K562 (cell line): ENCODE measurements around the gene HSPB6. TPM values are rescaled to one million over a fixed set of nuclear protein-coding genes. Genes with fewer than 3 reads are reported as not detected.

Experiments
- ATAC-seq: fragments of 200-7000 bp; cut with Tn5 transposase; 3 replicates; pipeline ENCODE4 v1.9.1; 2020; ENCODE audit warnings: moderate library complexity
- BruUV-seq: library from RNA; stranded (reverse); fragments of 400-500 nt; replicated peaks from 2 replicates; lab custom pipeline; 2021; lab: Mats Ljungman, UMichigan
- CTCF ChIA-PET: fragments of 300-600 bp; formaldehyde crosslinking; extraction: SDS; loops from one replicate; lab custom pipeline; 2021; ENCODE audit warnings: low intra/inter-chr PET ratio; lab: Yijun Ruan, JAX
- POLR2A ChIA-PET: fragments of 300-600, 350-650 bp; sonication (Branson Sonifier 250); formaldehyde crosslinking; extraction: SDS; loops from one replicate; lab custom pipeline; 2021; ENCODE audit warnings: antibody characterized with exemption, inconsistent platforms; lab: Yijun Ruan, JAX
- DNase-seq, 4 experiments: peaks; one replicate each; pipeline versions ENCODE4 v3.0.0 to v3.0.0-alpha.2; 2011 to 2018; ENCODE audit warnings: low spot score in 3 of 4, mixed read lengths in 3 of 4; ENCODE audit errors: extremely low read depth in 1 of 4
- FAIRE-seq: peaks from 2 replicates; lab custom pipeline; 2011; peaks lifted over from hg19 to GRCh38; lab: Jason Lieb, UNC
- H2AFZ ChIP-seq: 2 replicates; pipeline ENCODE4 v1.6.0; 2011; ENCODE audit warnings: low read depth, low read length, control low read depth, inconsistent platforms
- H3K27ac ChIP-seq: fragments of 200-600 bp; 3 replicates; pipeline ENCODE4 v1.8.0; 2011; ENCODE audit warnings: low read depth, mild to moderate bottlenecking, control low read depth, inconsistent platforms, low read length, moderate library complexity, mixed read lengths; ENCODE audit errors: extremely low read depth
- H3K27me3 ChIP-seq, 2 experiments: fragments of 300-600 bp in 1 of 2; 2 replicates in 1 of 2; 3 replicates in 1 of 2; pipeline versions ENCODE4 v1.6.0 to v1.8.0; 2011; ENCODE audit warnings: inconsistent platforms in 2 of 2, low read length in 2 of 2, mild to moderate bottlenecking in 1 of 2, mixed read lengths in 1 of 2, moderate library complexity in 1 of 2; ENCODE audit not compliant: control insufficient read depth in 2 of 2, insufficient read depth in 2 of 2
- H3K36me3 ChIP-seq: fragments of 300-600 bp; 3 replicates; pipeline ENCODE4 v1.8.0; 2011; ENCODE audit warnings: mild to moderate bottlenecking, low read length, inconsistent platforms; ENCODE audit not compliant: control insufficient read depth, insufficient read depth
- H3K4me1 ChIP-seq, 2 experiments: fragments of 200-600 bp in 1 of 2; replicated peaks in 1 of 2; 2 replicates in 1 of 2; 3 replicates in 1 of 2; pipeline versions ENCODE4 v1.5.1 to v1.8.0; 2011; ENCODE audit warnings: inconsistent platforms in 2 of 2, low read length in 2 of 2, mild to moderate bottlenecking in 1 of 2, mixed read lengths in 1 of 2, moderate library complexity in 1 of 2; ENCODE audit not compliant: control insufficient read depth in 2 of 2, insufficient read depth in 2 of 2
- H3K4me2 ChIP-seq: 2 replicates; pipeline ENCODE4 v1.6.1; 2011; ENCODE audit warnings: low read length, control low read depth, inconsistent platforms, mixed read lengths; ENCODE audit not compliant: insufficient read depth
- H3K4me3 ChIP-seq: fragments of 200-600 bp; sonication (generic), shearing (Covaris generic); 2 replicates; pipeline ENCODE4 v1.5.1; 2016; ENCODE audit warnings: control low read depth, inconsistent platforms
- H3K79me2 ChIP-seq: fragments of 200-600 bp; 3 replicates; pipeline ENCODE4 v1.8.0; 2011; ENCODE audit warnings: low read length, inconsistent platforms; ENCODE audit not compliant: control insufficient read depth, insufficient read depth
- H3K9ac ChIP-seq, 2 experiments: 2 replicates each; pipeline versions ENCODE4 v1.6.0 to v1.6.1; 2011; ENCODE audit warnings: low read depth in 2 of 2, low read length in 2 of 2, control low read depth in 1 of 2, inconsistent platforms in 1 of 2, mild to moderate bottlenecking in 1 of 2, mixed read lengths in 1 of 2; ENCODE audit not compliant: insufficient read depth in 1 of 2
- H3K9me1 ChIP-seq: one replicate; pipeline ENCODE4 v1.6.0; 2011; ENCODE audit warnings: inconsistent platforms, mild to moderate bottlenecking, low read length, moderate library complexity; ENCODE audit not compliant: control insufficient read depth, insufficient read depth
- H3K9me3 ChIP-seq: replicated peaks from 2 replicates; pipeline ENCODE4 v1.5.1; 2011; ENCODE audit warnings: low read depth, low read length, inconsistent platforms; ENCODE audit not compliant: control insufficient read depth, insufficient read depth
- H4K20me1 ChIP-seq: replicated peaks from 2 replicates; pipeline ENCODE4 v1.6.1; 2011; ENCODE audit warnings: low read length, inconsistent platforms, mixed read lengths; ENCODE audit not compliant: control insufficient read depth, insufficient read depth
- GABPB2 ChIP-seq: fragments of 250-450 bp; sonication (Bioruptor Pico); conservative IDR thresholded peaks from 2 replicates; pipeline ENCODE4 v1.5.1; 2021; ENCODE audit warnings: mild to moderate bottlenecking
- MED1 ChIP-seq: sonication (generic); formaldehyde crosslinking; IDR thresholded peaks from 2 replicates; pipeline ENCODE4 v1.8.1; 2023; ENCODE audit warnings: missing genetic modification reagents, borderline replicate concordance
- POLR2G ChIP-seq: fragments of 200-400 bp; formaldehyde crosslinking; IDR thresholded peaks from 2 replicates; pipeline ENCODE4 v1.6.1; 2017; ENCODE audit warnings: low read depth, mild to moderate bottlenecking, antibody characterized with exemption, low read length, moderate library complexity
- ZNF133 ChIP-seq: fragments of 250-450 bp; sonication (Bioruptor Pico); IDR thresholded peaks from 2 replicates; pipeline ENCODE4 v1.4.0; 2020; ENCODE audit warnings: mild to moderate bottlenecking
- WGBS: fragments of 100-300 bp; shearing (Covaris generic); methylation state at CpG from one replicate; pipeline ENCODE4 v1.1.6; 2016; ENCODE audit warnings: low coverage, mixed read lengths; ENCODE audit not compliant: insufficient coverage; ENCODE audit errors: missing lambda C conversion rate; 5-methylcytosine and 5-hydroxymethylcytosine counted together
- in situ Hi-C: fragments of 300-500 bp; cut with MboI; formaldehyde crosslinking; loops from 4 replicates; pipeline ENCODE4 v1.15.0; 2018; ENCODE audit warnings: inconsistent platforms, mixed read lengths
- intact Hi-C: fragments of 100-400 bp; cut with micrococcal nuclease; formaldehyde crosslinking; loops from 2 replicates; pipeline ENCODE4 v1.14.2; 2022
- polyA plus RNA-seq, 8 experiments: library from polyadenylated mRNA; depleted of rRNA in 4 of 8; stranded (reverse) in 5 of 8; unstranded in 3 of 8; fragments of >200 nt; fragmentation: Nextera tagmentation in 2 of 8; fragmentation: Illumina TruSeq in 1 of 8; extraction: Ambion mirVana in 2 of 8; extraction: Trizol in 1 of 8; gene quantifications; 2 replicates each; pipeline versions ENCODE4 v1.2.1 to v1.2.3, GENCODE V29; 2011 to 2014; ENCODE audit warnings: inconsistent platforms in 1 of 8, missing spikeins in 1 of 8
- total RNA-seq, 7 experiments: library from RNA; depleted of rRNA in 6 of 7; stranded (reverse); fragments of >200 nt in 6 of 7; fragmentation: Illumina TruSeq in 2 of 7; extraction: Trizol in 2 of 7; gene quantifications; 2 replicates each; pipeline versions ENCODE4 v1.2.1 to v1.2.3, GENCODE V29; 2011 to 2021; ENCODE audit warnings: low replicate concordance in 1 of 7
- TF ChIP-seq, protein P1 (sequence below), 2 experiments: fragments of 450-650 bp; conservative IDR thresholded peaks; 2 replicates each; pipeline ENCODE4 v1.6.1; 2017; ENCODE audit warnings: mild to moderate bottlenecking in 2 of 2, moderate library complexity in 2 of 2
- TF ChIP-seq, protein P2 (sequence below), 2 experiments: fragments of 450-650 bp in 1 of 2; sonication (generic) in 1 of 2; formaldehyde crosslinking in 1 of 2; IDR thresholded peaks in 1 of 2; conservative IDR thresholded peaks in 1 of 2; 2 replicates each; pipeline versions ENCODE4 v1.6.1 to v1.8.1; 2016 to 2023; ENCODE audit warnings: mild to moderate bottlenecking in 2 of 2, moderate library complexity in 2 of 2, inconsistent platforms in 1 of 2, missing genetic modification reagents in 1 of 2

The HSPB6 gene
- total and polyA plus RNA-seq, 9 of the 15 experiments (the other 6 are each of a cell fraction or from before 2014, with no cell fraction given): 0.55 TPM; not detected in 8

DNA sequence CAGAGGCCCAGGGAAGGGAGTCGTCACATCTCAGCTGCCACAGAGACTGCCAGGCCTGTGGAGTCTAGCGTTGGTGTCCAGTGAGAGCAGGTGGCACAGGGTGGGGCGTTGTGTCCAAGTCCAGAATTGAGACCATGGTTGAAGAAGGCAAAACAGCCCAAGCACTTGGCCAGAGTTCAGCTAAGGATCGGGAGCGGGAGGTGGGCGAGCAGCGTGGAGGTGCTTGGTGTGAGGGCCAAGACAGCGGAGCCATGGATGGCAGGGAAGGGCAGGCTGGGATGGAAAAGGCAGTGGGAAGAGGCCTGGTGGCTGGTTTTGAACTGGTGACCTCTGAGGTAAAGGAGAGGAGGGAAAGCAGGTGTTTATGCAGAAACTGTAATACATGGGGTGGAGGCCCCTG lies 22.6 kb downstream of the HSPB6 start:
- WGBS: 91% methylated on average over 8 of the region's 8 CpGs
- Histone ChIP-seq H3K9me1 (no peaks in the 10 kb centered on the region), H3K4me3 (no peak overlapping the region), H3K27me3 (no peaks in the 10 kb centered on the region), H3K4me2 (no peak overlapping the region), H3K27ac (no peak overlapping the region), H3K79me2 (no peaks in the 10 kb centered on the region), H3K36me3 (peaks cover 97% of the 10 kb centered on the region; the same call in 2 of the 3 replicates), H4K20me1 (no peaks in the 10 kb centered on the region), H3K9me3 (no peaks in the 10 kb centered on the region), H3K9ac (no peak overlapping the region), H3K4me1 (peaks cover 0 to 17% of the 10 kb centered on the region in 2 experiments; a peak in 2 of 5 replicates), H2AFZ (no peak overlapping the region)
- CTCF ChIA-PET: no interaction called here
- no peak for FAIRE-seq
- no peak for TF ChIP-seq ZNF133 (CRISPR knock-in tag)
- TF ChIP-seq POLR2G: peak; percentile 54; the same call in 1 of the 2 replicates
- no peak for ATAC-seq
- no peak for DNase-seq
- intact Hi-C loops (no loop called here), in situ Hi-C loops (no loop called here)
- no TSS peak for BruUV-seq
- POLR2A ChIA-PET: interaction anchor here (0.6 to 0.9 kb wide), 2 partner anchors 11 to 272 kb away, joined by 3 to 5 read pairs; no protein-coding TSS in a partner anchor

DNA sequence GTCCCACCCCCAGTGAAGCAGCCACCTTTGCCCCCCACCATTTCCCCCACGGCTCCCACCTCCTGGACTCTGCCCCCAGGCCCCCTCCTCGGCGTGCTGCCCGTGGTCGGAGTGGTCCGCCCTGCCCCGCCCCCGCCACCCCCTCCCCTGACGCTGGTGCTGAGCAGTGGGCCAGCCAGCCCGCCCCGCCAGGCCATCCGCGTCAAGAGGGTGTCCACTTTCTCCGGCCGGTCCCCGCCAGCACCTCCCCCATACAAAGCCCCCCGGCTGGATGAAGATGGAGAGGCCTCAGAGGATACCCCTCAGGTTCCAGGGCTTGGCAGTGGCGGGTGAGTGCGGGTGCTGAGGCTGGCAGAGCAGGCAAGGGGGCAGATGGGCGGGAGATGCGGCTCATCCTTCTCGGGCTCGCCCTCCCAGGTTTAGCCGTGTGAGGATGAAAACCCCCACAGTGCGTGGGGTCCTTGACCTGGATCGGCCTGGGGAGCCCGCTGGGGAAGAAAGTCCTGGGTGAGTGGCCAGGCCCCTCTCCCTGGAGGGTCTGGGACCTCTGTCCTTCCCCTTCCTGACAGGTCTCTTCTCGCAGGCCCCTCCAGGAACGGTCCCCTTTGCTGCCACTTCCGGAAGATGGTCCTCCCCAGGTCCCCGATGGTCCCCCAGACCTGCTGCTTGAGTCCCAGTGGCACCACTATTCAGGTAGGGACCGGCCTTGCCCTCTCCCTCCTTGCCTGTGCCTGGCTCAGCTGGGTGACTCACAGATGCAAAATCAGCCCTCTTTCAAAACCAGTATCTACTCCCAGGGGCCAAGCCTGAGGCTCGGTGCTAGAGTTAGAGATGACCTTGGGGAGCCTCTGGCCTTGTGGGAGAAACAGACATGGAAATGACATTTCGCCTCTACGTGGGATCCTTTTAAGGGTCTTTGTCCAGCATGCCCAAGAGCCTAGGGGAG lies 23.4 kb downstream of the HSPB6 start:
- no peaks in the 10 kb centered on the region for H3K9me3 ChIP-seq
- in situ Hi-C loops: no loop called here
- intact Hi-C loops: no loop called here
- no peaks in the 10 kb centered on the region for H3K9me1 ChIP-seq
- no peak for DNase-seq
- no peak overlapping the region for H3K4me3 ChIP-seq
- H3K36me3 ChIP-seq: peaks cover 97% of the 10 kb centered on the region; the same call in 2 of the 3 replicates
- no peak overlapping the region for H3K4me2 ChIP-seq
- peak overlapping the region in 1 of 2 experiments; percentile 29; a peak in 2 of 4 replicates for H3K9ac ChIP-seq
- CTCF ChIA-PET: no interaction called here
- POLR2A ChIA-PET: interaction anchor here (0.6 kb wide), 1 partner anchor 10 kb away, joined by 3 read pairs; no protein-coding TSS in a partner anchor
- no peak for ATAC-seq
- no peak overlapping the region for H2AFZ ChIP-seq
- H3K79me2 ChIP-seq: no peaks in the 10 kb centered on the region
- H3K4me1 ChIP-seq: peaks cover 0 to 12% of the 10 kb centered on the region in 2 experiments; a peak in 2 of 5 replicates
- WGBS: 93% methylated on average over 17 of the region's 35 CpGs
- no peak overlapping the region for H3K27ac ChIP-seq
- H4K20me1 ChIP-seq: no peaks in the 10 kb centered on the region
- BruUV-seq: no TSS peak
- no peak for FAIRE-seq
- H3K27me3 ChIP-seq: no peaks in the 10 kb centered on the region
- TF ChIP-seq, protein P1, sequence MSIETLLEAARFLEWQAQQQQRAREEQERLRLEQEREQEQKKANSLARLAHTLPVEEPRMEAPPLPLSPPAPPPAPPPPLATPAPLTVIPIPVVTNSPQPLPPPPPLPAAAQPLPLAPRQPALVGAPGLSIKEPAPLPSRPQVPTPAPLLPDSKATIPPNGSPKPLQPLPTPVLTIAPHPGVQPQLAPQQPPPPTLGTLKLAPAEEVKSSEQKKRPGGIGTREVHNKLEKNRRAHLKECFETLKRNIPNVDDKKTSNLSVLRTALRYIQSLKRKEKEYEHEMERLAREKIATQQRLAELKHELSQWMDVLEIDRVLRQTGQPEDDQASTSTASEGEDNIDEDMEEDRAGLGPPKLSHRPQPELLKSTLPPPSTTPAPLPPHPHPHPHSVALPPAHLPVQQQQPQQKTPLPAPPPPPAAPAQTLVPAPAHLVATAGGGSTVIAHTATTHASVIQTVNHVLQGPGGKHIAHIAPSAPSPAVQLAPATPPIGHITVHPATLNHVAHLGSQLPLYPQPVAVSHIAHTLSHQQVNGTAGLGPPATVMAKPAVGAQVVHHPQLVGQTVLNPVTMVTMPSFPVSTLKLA (conservative IDR thresholded peaks at IDR 0.05): no peak
- TF ChIP-seq POLR2G (peak; percentile 54; the same call in 1 of the 2 replicates), MED1 (CRISPR knock-in tag) (no peak), GABPB2 (CRISPR knock-in tag) (no peak)
- TF ChIP-seq, protein P2, sequence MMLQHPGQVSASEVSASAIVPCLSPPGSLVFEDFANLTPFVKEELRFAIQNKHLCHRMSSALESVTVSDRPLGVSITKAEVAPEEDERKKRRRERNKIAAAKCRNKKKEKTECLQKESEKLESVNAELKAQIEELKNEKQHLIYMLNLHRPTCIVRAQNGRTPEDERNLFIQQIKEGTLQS (IDR thresholded peaks at IDR 0.05): no peak
- TF ChIP-seq, protein P2 (CRISPR knock-in tag; conservative IDR thresholded peaks at IDR 0.05): no peak
